Loucy (cell line): ENCODE data around the gene GJB4.

Experiments
- H2AFZ ChIP-seq: fragments of 200-600 bp; sonication (generic); 2 replicates; pipeline ENCODE4 v1.6.0; 2016; ENCODE audit warnings: antibody characterized with exemption, mild to moderate bottlenecking, low read length, moderate library complexity
- H3F3A ChIP-seq: fragments of 200-600 bp; 2 replicates; pipeline ENCODE4 v1.6.0; 2016; ENCODE audit warnings: antibody characterized with exemption, low read depth, mild to moderate bottlenecking
- H3K27me3 ChIP-seq: fragments of 200-600 bp; sonication (generic); 2 replicates; pipeline ENCODE4 v1.6.1; 2014; ENCODE audit warnings: low read length, mild to moderate bottlenecking; ENCODE audit not compliant: insufficient read depth, poor library complexity, severe bottlenecking
- H3K36me3 ChIP-seq: fragments of 200-600 bp; sonication (generic); 2 replicates; pipeline ENCODE4 v1.6.1; 2016; ENCODE audit warnings: low read length; ENCODE audit not compliant: insufficient read depth
- H3K4me1 ChIP-seq: fragments of 200-600 bp; sonication (generic); 2 replicates; pipeline ENCODE4 v1.5.1; 2014; ENCODE audit warnings: low read length, mild to moderate bottlenecking; ENCODE audit not compliant: insufficient read depth, poor library complexity, severe bottlenecking
- H3K4me2 ChIP-seq: fragments of 200-600 bp; sonication (generic); 2 replicates; pipeline ENCODE4 v1.6.0; 2014; ENCODE audit warnings: antibody characterized with exemption, low read length, low read depth, mild to moderate bottlenecking; ENCODE audit not compliant: poor library complexity, severe bottlenecking
- H3K4me3 ChIP-seq: fragments of 200-600 bp; sonication (generic); 2 replicates; pipeline ENCODE4 v1.5.1; 2014; ENCODE audit warnings: low read length, mild to moderate bottlenecking, mixed read lengths; ENCODE audit not compliant: poor library complexity, severe bottlenecking
- H3K79me2 ChIP-seq: fragments of 200-600 bp; sonication (generic); 2 replicates; pipeline ENCODE4 v1.6.1; 2014; ENCODE audit warnings: low read length; ENCODE audit not compliant: insufficient read depth
- H3K9ac ChIP-seq: fragments of 200-600 bp; sonication (generic); 2 replicates; pipeline ENCODE4 v1.6.0; 2014; ENCODE audit warnings: mild to moderate bottlenecking, low read depth, low read length, moderate library complexity; ENCODE audit not compliant: poor library complexity, severe bottlenecking
- H3K9me2 ChIP-seq: fragments of 200-600 bp; sonication (generic); replicated peaks from 2 replicates; pipeline ENCODE4 v1.6.1; 2016; ENCODE audit warnings: low read depth, low read length, mixed read lengths
- H3K9me3 ChIP-seq: fragments of 200-600 bp; sonication (generic); 2 replicates; pipeline ENCODE4 v1.6.1; 2014; ENCODE audit warnings: mild to moderate bottlenecking, antibody characterized with exemption, low read length, low read depth; ENCODE audit not compliant: insufficient read depth
- H4K20me1 ChIP-seq: fragments of 200-600 bp; sonication (generic); 2 replicates; pipeline ENCODE4 v1.6.0; 2014; ENCODE audit warnings: antibody characterized with exemption, low read length, mild to moderate bottlenecking; ENCODE audit not compliant: insufficient read depth, poor library complexity, severe bottlenecking
- EZH2phosphoT487 ChIP-seq: fragments of 200-600 bp; IDR thresholded peaks from 2 replicates; pipeline ENCODE4 v1.6.1; 2018; ENCODE audit warnings: antibody characterized with exemption, mild to moderate bottlenecking, moderate library complexity, borderline replicate concordance
- TF ChIP-seq, protein P1 (sequence below): fragments of 200-600 bp; sonication (generic); conservative IDR thresholded peaks from 2 replicates; pipeline ENCODE4 v1.5.1; 2014; ENCODE audit warnings: mild to moderate bottlenecking, antibody characterized with exemption, low read length

Gene GJB4

GRCh38 chr1:34794001-34794789 is 34.7 kb downstream of the GJB4 start:
- no peaks in the 10 kb centered on the region for H3K36me3 ChIP-seq
- no peaks in the 10 kb centered on the region for H3K9me3 ChIP-seq
- H3K4me1 ChIP-seq, result no peaks in the 10 kb centered on the region
- H4K20me1 ChIP-seq, result no peaks in the 10 kb centered on the region
- no peak overlapping the region for H2AFZ ChIP-seq
- no peak overlapping the region for H3K4me3 ChIP-seq
- H3K27me3 ChIP-seq, result no peaks in the 10 kb centered on the region
- H3K4me2 ChIP-seq, result no peak overlapping the region
- H3K79me2 ChIP-seq, result no peaks in the 10 kb centered on the region
- H3K9me2 ChIP-seq, result no peaks in the 10 kb centered on the region
- no peak overlapping the region for H3K9ac ChIP-seq
- H3F3A ChIP-seq, result no peaks in the 10 kb centered on the region
- no peak for TF ChIP-seq EZH2phosphoT487
- TF ChIP-seq, protein P1, sequence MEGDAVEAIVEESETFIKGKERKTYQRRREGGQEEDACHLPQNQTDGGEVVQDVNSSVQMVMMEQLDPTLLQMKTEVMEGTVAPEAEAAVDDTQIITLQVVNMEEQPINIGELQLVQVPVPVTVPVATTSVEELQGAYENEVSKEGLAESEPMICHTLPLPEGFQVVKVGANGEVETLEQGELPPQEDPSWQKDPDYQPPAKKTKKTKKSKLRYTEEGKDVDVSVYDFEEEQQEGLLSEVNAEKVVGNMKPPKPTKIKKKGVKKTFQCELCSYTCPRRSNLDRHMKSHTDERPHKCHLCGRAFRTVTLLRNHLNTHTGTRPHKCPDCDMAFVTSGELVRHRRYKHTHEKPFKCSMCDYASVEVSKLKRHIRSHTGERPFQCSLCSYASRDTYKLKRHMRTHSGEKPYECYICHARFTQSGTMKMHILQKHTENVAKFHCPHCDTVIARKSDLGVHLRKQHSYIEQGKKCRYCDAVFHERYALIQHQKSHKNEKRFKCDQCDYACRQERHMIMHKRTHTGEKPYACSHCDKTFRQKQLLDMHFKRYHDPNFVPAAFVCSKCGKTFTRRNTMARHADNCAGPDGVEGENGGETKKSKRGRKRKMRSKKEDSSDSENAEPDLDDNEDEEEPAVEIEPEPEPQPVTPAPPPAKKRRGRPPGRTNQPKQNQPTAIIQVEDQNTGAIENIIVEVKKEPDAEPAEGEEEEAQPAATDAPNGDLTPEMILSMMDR, result no peak

DNA sequence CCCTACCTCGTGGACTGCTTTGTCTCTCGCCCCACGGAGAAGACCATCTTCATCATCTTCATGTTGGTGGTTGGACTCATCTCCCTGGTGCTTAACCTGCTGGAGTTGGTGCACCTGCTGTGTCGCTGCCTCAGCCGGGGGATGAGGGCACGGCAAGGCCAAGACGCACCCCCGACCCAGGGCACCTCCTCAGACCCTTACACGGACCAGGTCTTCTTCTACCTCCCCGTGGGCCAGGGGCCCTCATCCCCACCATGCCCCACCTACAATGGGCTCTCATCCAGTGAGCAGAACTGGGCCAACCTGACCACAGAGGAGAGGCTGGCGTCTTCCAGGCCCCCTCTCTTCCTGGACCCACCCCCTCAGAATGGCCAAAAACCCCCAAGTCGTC is 35.2 kb downstream of the GJB4 start:
- Histone ChIP-seq H3K9ac (no peak overlapping the region), H3K4me2 (no peak overlapping the region), H4K20me1 (no peaks in the 10 kb centered on the region), H3K36me3 (no peaks in the 10 kb centered on the region), H3K9me2 (no peaks in the 10 kb centered on the region), H2AFZ (no peak overlapping the region), H3K4me1 (no peaks in the 10 kb centered on the region), H3K9me3 (no peaks in the 10 kb centered on the region), H3K79me2 (no peaks in the 10 kb centered on the region), H3F3A (no peaks in the 10 kb centered on the region), H3K27me3 (no peaks in the 10 kb centered on the region), H3K4me3 (no peak overlapping the region)
- TF ChIP-seq EZH2phosphoT487, result no peak
- TF ChIP-seq, protein P1, result no peak

- Histone ChIP-seq H3K9me2 (no peaks in the 10 kb centered on the region), H3K79me2 (no peaks in the 10 kb centered on the region), H4K20me1 (no peaks in the 10 kb centered on the region), H3K4me2 (no peak overlapping the region), H3K27me3 (no peaks in the 10 kb centered on the region), H3K9ac (no peak overlapping the region), H3K4me1 (no peaks in the 10 kb centered on the region), H3F3A (no peaks in the 10 kb centered on the region), H3K36me3 (no peaks in the 10 kb centered on the region), H3K4me3 (no peak overlapping the region), H3K9me3 (no peaks in the 10 kb centered on the region), H2AFZ (no peak overlapping the region)
- TF ChIP-seq, protein P1, result no peak
- TF ChIP-seq EZH2phosphoT487, result no peak
Measured at GRCh38 chr1:34795916-34796315, 36.4 kb downstream of the GJB4 start.
